GM12875 (cell line): ENCODE data around the gene SBSN.

Experiments
- H3K4me3 ChIP-seq: one replicate; pipeline ENCODE4 v1.5.1; 2011; ENCODE audit warnings: low read depth, low read length, control low read depth
- TF ChIP-seq, protein P1 (sequence below): IDR thresholded peaks from 2 replicates; pipeline ENCODE4 v1.5.1; 2011; ENCODE audit warnings: low read depth, mild to moderate bottlenecking, control low read depth, inconsistent platforms, low read length, moderate library complexity, borderline replicate concordance; ENCODE audit not compliant: insufficient read depth

The SBSN gene

DNA sequence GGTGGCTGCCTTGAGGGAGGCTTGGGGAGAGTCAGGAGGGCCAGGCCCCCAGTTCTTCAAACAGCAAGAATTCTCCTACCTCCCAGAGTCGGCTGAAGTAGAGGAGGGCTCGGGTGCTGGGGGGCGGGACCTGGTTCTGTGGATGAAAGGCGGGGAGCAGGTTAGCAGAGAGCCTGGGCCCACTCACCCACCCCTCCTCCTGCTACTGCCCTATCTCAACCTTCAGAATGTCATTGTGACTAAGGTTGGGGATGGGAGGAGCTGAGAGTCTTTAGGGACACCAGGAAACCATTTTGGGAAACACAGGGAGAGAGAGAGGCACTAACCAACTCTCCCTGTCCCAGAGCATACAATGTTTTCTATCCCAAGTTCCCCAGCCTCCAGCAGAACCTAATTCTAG, 25.4 kb downstream of the SBSN start:
- H3K4me3 ChIP-seq, result no peak overlapping the region
- TF ChIP-seq, protein P1, sequence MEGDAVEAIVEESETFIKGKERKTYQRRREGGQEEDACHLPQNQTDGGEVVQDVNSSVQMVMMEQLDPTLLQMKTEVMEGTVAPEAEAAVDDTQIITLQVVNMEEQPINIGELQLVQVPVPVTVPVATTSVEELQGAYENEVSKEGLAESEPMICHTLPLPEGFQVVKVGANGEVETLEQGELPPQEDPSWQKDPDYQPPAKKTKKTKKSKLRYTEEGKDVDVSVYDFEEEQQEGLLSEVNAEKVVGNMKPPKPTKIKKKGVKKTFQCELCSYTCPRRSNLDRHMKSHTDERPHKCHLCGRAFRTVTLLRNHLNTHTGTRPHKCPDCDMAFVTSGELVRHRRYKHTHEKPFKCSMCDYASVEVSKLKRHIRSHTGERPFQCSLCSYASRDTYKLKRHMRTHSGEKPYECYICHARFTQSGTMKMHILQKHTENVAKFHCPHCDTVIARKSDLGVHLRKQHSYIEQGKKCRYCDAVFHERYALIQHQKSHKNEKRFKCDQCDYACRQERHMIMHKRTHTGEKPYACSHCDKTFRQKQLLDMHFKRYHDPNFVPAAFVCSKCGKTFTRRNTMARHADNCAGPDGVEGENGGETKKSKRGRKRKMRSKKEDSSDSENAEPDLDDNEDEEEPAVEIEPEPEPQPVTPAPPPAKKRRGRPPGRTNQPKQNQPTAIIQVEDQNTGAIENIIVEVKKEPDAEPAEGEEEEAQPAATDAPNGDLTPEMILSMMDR, result no peak

DNA sequence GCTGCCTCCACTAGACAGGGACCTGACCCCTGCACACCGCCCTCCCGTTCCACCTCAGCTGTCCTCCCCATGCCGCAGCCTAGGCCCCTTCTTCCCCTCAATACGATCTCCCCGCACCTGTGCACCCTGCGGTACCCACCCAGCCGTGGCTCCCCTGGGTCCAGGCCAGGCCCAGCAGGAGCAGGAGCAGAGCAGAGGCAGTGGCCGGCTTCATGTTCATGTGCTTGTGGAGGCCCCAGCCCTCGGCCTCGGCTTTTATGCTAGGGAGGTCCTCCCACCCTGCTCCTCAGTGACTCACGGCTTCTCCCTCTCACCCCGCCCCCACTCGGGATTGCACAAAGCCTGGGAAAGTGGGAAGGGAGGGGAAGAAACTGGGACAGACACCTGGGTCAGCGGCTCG, 26.4 kb downstream of the SBSN start:
- TF ChIP-seq, protein P1, result no peak
- no peak overlapping the region for H3K4me3 ChIP-seq

DNA sequence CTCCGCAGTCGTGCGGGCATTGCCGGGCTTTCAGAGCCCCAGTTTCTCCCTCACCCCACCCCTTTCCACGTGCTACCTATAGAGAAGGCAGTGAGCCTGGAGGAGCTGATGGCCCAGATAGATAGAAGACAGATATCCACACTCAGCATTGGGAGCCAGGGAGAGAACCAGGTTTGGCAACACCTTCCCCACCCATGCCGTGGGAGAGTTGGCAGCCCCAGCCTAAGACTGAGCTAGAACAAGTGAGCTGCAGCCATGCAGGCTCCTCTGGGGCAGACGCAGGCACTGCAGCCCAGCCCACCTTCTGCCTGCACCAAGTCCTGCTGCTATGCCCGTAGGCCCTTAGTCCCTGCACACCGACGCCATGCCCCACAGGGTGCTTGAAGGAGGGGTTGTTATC, 27.5 kb downstream of the SBSN start:
- no peak overlapping the region for H3K4me3 ChIP-seq
- TF ChIP-seq, protein P1, result no peak

DNA sequence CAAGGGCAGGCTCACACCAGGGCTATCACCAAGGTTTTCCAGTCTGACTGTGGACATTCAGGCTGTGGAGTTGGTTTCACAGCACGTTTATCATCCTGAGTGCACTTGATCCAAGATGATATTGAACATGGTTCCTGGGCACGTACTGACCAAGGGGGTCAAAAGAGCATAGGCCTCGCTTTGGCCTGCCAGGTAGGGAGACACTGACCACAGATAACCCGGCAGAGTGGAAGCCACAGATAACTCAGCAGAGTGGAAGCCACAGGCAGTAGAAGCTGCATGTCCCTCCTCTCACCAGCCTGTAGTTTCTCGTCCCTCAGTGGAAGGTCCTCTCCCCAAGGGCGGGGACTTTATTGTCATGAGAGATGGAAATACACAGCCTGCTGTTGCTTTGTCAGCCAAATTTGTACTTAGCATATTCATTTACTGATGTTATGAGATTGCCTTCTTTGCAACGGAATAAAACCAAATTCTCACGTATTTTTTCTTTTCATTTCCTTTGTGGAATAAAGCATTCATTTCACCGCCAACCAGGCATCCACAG, 29.1 kb downstream of the SBSN start:
- TF ChIP-seq, protein P1, result no peak

DNA sequence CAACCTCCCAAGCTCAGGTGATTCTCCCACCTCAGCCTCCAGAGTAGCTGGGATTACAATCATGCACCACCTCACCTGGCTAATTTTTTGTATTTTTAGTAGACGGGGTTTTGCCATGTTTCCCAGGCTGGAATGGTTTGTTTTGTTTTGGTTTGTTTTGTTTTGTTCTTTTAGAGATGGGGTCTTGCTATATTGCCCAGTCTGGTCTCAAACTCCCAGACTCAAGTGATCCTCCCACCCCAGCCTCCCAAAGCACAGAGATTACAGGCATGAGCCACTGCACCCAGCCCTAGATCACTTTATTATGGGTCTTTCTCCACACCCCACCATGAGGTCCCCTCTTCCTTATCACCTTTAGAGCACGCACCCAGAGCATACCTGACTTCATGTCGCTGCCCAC, 29.9 kb downstream of the SBSN start:
- H3K4me3 ChIP-seq, result no peak overlapping the region

More for the DNA sequence above, 29.1 kb downstream of the SBSN start:
- no peak overlapping the region for H3K4me3 ChIP-seq

DNA sequence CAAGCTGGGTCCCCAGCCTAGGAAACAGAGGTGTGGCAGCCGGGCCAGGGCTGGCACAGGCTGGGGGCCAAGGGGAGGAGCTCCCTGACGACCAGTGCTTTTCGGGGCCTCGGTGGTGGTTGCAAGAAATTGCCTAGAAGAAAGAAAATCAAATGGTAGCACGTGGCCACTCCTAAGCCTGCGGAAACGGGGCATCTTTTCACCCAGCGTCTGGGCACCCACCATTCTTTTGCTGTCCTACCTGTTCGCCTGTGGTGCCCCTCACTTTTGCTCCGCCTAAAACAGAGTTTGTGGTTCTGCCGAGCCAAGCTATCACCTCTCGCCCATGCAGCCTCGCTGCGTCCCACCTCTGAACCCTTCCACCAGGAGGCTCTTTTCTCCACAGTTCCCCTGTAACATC, 30.7 kb downstream of the SBSN start:
- TF ChIP-seq, protein P1, result no peak
- no peak overlapping the region for H3K4me3 ChIP-seq

More for the DNA sequence above, 29.9 kb downstream of the SBSN start:
- TF ChIP-seq, protein P1, result no peak
